Activated CD8-positive, alpha-beta memory T cell treated with anti-CD3 and anti-CD28 coated beads for 1 hour (primary cell): ENCODE results near the gene DLG2.

Experiments used
- DNase-seq, 2 donors: peaks; one replicate each; pipeline ENCODE4 v3.0.0-alpha.2; 2020; ENCODE audit warnings: low read depth in 1 of 2; ENCODE audit errors: extremely low read depth in 1 of 2

The DLG2 gene

DNA sequence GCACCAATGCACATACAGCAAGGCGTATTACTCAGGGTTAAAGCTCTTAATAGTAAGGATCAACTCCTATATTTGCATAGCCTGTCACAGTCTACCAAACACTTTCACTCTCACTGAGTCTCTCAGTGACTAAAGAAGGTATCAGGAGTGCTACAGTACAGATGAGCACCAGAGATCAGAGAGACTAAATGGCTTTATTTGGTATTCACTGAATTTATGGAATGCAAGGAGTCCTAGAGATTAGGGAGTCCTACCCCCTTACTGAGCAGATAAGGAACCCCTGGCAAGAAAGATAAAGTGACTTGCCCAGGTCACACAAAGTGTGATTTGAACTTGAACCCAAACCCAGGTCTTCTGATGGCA, 1944.6 kb downstream of the DLG2 start:
- no peak for DNase-seq

DNA sequence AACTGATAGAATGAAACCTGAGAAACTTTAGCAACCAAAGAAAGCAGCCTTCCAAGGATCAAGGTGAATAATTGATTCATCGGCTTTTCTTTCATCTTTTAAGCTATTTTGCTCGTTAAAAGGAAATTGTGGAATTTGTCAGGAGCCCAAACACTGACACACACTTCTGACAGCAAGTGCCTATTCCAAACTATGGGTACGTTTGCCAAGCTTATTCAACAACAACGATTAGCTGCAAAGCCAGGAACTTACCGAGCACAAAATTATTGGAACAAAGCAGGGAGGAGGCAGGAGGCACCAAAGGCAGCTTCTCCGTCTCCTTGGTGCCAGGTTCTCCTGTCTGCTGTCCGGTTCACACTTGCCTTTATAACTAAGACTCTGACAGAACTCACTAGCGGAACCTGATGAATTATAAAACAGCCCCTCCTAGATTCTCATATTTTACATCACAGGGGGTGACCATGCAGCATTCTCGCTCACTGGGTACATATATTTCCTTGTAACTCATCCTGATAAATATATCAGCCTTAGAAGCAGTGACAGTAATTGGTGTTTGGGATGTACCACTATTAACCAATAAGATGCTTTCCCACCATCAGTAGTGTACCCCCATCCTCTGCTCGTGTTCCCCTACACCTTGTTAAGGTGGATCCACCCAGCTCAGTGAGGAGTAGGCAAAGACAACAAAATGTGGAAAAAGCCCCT, 1945.1 kb downstream of the DLG2 start:
- no peak for DNase-seq

DNA sequence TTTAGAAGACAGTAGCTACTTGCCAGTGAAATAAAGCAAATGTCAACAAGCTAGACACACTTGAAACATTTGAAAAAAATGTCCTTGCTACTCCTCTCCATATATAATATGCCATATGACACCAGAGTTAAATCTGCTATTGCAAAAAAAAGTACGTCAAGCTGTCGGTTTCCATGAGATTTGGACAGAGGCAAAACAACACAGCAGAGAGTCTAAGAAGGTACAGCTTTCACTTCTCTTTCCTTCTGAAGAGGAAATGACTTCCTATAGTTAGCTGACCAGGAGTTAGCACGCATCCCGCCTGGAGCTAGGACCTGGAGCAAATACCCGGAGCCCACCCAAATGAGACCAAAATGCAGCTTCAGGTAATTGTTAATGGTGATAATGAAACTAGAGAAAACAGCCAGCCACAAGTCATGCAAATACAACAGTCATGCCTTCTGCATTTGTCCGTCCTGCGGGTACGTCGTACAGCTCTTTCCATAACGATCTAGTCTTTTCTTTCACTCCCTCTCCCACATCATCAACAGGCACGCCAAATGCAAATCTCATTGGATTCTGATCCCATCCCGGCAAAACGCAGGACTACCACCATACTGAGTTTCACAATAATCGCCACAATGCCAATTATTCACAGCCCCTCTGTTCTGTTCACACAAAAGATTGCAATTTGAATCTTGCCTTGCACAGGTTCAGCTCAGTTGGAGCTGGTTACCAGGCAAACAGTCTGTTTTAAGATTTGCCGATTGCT, 1945.9 kb downstream of the DLG2 start:
- DNase-seq: no peak

DNA sequence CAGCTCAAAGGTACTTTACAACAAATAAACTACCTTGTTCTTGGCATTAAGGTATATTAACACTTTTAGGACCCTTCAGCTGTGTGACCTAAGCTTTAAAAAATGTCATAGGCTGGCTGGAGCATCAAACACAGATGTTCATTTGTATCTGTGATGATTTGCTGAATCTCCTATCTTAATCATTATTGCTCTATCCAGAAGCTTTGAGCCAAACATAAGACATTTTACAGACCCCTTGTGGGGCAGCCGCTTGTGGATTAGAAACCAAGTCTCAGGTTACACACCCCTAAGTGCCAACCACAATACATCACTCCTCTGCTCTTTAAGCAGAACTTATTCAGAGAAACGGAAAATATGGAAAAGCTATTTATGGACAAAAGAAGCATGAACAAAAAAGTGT, 1946.8 kb downstream of the DLG2 start:
- no peak for DNase-seq

DNA sequence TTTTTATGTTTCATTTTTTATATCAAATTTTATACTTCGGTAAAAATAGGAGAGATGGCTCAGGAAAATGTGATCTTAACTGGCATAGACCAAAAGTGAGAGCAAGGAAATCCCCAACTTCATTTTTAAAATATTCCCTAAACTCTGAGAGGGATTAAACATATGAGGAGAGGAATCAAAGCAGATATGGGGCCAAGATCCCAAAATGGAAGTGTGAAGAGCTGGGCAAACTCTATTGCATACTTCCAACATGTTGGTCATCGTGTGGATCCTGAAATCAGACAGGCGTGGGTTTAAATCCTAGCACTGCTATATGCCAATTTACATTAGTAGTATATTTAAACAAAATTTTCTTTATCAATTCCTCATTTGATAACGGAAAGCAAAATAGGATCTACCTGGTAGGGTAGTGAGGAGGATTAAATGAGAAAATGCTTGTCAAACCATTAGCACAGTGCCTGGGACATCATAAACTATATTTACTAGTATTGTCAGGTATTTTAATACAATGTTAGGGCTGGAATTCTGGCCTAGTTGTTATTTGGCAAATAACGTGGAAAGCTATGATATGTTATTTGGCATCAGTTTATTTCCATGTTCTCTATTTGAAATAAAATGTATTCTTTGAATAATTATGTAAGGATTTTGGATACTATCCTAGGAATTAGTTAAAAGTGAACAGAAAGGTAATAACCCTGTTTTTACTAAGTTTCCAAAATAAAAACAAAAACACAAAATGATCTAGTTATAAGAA, 1948.1 kb downstream of the DLG2 start:
- DNase-seq: no peak

DNA sequence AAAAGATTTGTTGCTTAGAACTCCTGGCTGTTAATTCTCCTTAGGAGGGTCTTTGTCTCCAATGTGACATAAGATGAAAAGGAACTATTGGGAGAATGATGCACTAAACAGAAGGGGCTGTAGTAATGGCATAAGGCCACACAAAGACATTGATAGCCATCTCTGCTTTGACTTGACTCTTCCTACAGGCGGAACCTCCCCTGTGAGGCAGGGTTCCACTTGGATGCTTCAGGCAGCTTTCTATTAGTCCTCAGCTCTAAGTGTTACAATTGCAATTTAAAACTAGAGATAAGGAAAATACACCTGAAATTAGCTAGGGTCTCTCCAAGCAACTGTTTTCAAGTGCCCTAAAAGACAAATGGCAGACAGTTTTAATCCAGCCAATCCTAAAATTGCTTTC, 1949.4 kb downstream of the DLG2 start:
- no peak for DNase-seq

DNA sequence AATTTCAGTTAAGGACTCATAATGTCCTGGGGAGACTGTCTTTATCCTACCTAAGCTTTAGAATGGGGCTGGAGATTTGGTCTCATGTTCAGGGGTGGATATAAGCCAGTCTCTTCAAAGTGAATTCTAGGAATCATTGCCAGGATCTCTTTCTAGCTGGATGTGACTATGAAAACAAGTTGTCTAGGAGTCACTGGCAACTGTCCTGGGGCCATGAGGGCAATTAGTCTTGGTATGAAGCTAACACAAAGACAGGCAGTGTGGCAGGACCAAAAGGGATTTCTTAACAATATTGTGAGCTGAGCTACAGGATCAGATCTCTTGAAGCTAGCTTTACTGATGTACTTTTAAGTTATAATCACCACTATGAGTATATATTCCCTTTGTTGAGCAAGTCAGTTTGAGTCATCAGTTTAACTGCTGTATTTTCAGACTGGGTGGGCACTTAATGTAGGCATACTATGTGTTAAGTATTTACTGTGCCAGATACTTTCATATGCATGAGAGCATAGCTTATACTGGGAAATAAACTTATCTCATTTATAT, 1951.0 kb downstream of the DLG2 start:
- DNase-seq: no peak

DNA sequence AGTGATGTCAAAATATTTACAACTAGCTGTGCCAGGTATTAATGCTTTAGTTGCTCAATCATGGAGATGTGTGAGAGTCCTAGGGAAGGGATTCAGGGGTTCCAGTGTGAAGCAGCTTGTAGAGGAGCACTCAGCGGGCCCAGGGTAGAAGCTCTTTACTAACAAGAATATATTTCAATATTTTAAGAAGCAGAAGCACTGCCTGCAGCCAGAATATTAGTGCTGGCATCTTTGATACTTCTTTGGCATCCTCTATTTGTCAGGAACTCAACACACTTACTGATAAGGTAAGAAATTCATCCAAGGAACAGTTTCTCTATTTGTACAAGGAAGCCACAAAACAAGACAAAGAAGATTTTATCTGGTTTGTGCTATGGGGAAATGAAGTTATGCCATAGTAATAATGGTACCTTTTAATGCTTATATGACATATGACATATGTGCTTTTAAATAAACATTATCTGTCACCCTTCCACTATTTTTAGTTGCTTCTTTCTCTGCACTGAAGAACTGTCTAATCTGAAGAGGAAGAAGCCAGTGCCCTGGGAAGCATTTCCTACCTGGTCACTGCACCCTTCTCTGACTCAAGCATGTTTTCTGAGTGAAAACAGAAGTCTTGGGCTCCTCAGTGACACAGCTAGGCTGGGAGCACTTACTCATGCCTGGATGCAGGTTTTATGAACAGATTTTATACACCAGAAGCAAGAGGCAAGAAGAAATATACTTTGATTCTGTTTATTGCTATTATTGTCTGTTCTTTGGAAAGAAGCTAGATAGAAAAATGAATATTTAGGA, 1952.8 kb downstream of the DLG2 start:
- no peak for DNase-seq

DNA sequence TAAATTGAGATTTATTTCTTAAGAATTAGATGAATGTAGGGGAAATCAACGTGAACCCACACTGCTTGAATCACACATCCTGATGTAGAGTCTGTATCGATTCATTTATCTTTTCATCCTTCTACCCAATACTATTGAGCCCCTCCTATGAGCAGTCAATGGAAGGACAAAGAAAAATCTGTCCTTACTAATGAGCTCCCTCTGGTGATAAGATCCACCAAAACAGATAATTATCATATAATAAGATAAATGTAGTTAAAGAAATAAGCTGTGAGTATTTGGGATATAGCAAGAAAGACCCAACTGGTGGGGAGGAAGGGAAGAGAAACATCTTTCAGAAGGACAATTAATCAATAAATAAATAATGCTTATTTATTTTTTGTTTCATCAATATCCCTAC, 1955.9 kb downstream of the DLG2 start:
- DNase-seq: no peak

DNA sequence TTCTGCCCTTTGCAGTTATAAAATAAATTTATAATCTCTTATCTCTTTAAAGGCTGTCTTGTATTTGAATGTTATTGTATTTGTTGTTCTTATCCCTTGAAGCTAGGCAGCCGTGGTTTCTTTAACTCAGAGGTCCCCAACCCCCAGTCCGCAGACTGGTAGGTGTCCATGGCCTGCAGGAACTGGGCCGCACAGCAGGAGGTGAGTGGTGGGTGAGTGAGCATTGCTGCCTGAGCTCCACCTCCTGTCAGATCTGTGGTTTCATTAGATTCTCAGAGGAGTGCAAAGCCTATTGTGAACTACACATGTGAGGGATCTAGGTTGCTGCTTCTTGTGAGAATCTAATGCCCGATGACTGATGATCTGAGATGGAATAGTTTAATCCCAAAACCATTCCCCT, 1961.0 kb downstream of the DLG2 start:
- no peak for DNase-seq

DNA sequence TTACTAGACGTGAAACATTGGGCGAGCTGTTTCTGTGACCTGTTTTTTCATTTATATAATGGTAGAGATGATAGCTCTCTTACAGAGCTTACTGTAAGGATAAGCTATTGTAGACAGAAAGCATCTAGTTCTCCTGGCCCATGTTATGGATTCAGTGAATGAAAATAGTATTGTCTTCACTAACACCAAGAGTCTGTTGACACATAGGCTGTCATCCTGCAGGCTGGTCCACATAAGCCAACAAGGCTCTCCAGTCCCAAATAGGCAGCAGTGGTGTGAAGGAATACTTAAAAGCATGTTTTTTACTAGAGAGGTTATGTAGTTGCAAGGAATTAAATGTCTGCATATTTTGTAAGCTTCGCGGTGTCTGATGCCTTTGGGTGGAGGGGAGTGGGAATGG, 1963.2 kb downstream of the DLG2 start:
- no peak for DNase-seq

DNA sequence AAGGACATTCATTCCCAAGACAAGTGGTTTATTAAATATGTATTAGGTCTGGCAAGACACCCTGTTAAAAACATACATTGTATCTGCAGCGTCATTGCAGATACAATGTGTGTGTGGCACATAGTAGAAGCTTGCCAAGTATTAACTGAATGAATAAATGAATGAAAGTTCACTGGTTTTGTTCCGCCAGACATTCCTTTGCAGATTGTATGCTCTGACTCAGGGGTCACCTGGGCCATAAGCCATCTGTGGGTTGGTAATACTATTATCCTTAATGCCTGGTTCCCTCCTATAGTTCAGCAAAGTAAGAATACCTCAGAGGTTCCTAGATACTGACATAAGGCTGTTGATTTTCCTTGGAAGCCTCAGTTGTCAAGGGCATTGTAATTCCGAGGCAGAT, 1963.7 kb downstream of the DLG2 start:
- DNase-seq: no peak

DNA sequence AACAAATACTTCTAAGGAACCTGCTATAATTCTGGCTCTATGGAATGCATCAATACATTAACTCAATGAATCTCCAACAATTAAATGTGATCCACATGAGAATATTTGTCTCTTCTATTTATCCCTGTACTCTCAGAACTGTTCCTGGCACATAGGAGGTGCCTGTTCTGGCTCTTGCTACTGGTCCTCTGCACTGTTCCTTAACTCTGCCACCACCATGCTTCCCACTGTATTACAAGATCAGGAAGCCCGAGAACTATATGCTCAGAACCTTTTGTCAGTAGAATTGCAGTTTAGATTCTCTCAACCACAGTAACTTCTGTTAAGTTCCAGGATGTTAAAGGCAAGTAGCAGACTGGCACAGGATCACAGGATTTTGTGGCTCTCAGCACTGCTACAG, 1964.7 kb downstream of the DLG2 start:
- no peak for DNase-seq

DNA sequence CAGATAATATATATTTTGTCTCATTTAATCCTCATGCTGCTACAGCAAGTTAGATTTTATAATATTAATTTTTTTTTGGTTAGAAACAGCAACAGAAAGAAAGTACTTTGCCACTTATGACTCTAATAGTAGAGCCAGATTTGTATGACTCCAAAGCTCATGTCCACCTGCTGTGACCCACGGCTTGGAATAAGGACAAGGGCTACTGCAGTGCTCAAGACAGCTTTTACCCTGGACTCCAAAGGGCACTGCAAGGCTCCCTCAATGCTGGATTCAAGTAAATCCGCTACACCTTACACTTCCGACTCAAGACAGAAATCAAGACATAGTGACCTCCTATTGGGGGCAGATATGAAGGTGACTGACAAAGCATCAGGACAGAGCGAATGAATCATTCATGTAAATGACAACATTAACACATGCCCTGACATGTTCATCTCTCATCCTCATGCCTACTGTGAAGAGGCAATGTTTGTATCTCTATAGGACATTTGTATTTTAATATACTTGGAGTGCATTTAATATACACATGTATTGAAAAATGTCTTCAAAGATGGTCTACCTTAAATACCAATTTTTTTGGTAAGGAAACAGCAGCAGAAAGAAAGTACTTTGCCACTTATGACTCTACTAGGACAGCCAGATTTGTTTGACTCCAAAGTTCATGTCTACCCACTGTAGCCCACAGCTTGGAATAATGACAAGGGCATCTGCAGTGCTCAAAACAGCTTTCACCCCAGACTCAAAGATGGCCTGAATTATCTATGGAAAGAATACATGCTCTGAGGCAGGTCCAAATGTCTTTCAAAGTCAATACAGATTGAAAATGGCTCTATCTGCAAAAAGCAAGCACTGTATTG, 1965.4 kb downstream of the DLG2 start:
- no peak for DNase-seq

DNA sequence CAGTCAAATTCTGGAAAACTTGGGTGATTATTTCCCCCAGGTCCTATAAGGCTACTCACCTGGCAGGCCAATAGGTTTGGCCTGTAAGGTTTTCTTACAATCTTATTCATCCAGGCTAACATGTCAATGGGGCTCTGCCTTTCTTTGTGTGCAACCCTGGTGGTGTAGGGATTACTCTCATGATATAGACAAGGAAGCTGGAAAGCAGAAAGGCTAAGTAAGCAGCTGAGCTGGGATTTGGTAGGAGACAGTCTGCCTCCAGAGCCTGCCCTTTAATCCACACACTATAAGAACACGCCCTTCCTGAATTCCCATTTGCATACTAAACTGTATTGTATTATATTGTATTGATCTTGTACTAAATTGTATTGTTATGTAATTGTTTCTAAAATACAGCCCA, 1967.7 kb downstream of the DLG2 start:
- no peak for DNase-seq

DNA sequence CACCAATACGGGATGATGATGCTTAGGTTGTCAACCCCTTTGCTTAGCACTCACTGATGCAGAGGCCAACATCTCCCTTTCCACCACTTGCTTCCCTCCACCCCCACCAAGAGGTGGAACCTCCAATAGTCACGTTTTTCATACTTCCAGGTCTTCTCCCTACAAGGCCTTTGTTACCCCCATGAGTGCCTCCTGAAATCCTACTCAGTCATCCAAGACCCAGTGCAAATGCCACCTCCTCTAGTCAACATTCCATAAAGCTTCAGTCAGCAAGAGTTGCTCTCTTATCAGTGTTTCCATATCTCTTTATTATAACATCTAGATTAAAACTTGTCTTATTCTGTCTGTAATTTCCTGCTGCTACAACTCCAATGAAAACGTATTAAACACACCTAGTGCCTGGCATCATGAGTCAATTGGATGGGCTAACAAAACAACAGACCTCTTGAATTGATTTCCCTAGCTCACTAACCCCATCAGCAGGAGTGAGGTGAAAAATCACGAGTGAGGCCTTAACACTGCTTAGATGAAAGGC, 1970.3 kb downstream of the DLG2 start:
- no peak for DNase-seq

DNA sequence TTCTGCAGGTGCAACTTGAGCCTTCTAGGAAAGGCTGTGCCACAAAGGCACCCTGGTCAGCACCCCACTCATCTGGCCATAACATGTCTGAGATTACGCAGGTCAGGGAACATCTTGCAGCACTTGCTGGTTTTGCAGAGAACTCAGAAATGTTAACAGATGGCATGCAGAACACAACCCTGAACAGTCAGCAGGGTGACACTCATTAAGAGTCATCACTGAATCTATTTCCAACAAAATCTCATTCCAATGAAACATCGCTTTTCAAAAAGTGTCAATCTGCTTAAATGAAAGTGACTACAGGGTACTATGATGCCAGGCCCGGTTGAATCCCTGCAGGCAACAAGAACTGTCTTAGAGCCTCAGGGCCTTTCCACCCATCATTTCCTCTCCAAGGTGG, 1971.2 kb downstream of the DLG2 start:
- no peak for DNase-seq

DNA sequence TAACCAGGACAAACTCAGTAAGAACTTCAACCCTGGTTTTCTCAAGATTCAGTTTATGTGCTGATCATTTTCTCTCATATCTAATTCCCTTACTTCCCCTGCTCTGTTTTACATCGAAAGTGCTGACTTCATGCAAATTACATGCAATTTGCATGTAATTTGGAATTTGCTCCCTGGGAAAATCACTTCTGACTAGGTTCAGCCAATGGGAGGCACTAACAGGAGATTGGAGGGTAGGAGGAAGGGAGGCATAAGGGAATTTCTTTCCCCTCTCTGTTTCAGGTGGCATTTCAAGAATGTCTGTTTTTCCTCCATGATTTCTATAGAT, 1977.7 kb downstream of the DLG2 start:
- no peak for DNase-seq

DNA sequence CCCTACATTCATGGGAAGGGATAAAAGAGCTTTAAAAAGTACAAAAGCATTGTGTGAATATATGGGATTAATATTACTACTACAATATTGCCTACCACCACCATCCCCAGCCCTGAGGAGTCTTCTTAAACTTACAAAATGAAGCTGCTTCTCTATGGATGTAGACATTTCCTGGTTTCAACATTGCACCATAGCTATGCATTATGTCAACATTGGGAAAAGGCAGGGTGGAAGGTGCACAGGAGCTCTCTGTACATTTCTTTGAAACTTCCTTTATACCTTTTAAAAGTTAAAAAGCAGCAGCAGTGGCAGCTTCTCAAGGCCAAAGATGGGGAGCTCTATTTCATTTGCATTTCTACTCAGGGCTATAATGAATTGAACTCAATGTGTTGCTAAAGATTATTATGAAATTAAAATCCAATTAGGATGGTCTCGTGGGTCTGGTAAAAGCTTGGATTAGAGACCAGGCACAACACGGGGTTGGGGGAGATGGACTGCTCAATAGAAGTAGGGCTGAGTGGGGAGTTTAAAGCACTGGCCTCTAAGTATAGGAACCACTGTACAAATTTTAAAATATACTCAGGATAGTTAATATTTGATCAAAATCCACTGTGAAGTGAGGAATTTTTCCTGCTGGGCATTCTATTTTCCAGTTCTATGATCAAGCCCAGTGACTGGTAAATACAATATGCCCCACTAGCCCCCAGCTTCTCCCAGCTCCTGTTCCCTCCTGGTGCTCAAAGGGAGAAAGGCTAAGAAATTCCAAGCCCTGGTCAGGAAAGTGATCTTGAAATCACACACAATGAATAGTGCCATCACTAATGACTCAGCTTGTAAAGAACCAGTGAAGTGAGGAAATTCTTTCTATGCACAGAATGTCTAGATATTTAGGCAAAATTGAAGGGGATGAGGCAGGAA, 1978.3 kb downstream of the DLG2 start:
- no peak for DNase-seq
